AML-193 (cell line): ENCODE data around the gene ADRA2B.
"Not testable (repeated sequence)": the region's sequence is repeated elsewhere in the genome, so short reads cannot be mapped to it uniquely, and the experiment has no call there.

Experiments
- DNase-seq, 2 experiments: peaks; one replicate each; lab custom pipeline; 2025; lab: John Stamatoyannopoulos, UW

Gene ADRA2B

GRCh38 chr2:96150007-96150640 is 33.8 kb upstream of the ADRA2B start:
- no peak for DNase-seq

GRCh38 chr2:96148410-96149217 is 32.2 kb upstream of the ADRA2B start:
- DNase-seq, result no peak

DNA sequence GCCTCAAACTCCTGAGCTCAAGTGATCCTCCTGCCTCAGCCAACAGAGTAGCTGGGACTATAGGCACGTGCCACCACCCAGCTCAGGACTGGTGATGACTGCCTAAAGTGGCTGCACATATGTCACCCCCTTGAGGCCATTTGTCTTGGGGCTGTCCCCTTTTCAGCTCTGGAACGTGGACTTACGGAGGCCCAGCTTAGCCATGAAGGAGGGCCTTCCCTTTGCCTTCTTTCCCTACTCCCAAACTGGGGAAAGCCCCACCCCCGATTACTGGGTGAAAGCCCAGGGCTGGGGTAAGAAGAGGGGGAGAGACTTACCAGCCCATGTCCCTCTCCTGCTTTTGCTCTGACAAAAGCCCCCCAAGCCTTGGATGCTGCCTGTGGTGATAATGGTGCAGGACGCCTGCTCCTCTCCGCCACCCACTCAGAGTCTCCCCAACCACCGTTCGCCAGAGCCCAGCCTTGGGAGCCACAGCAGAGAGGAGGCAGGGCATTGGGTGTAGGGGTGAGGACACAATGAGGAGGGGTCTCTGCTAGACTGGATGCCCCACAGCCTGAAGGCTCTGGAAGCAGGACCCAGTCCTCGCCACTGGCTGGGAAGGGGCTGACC is 31.3 kb upstream of the ADRA2B start:
- no peak for DNase-seq

GRCh38 chr2:96146881-96147592 is 30.7 kb upstream of the ADRA2B start:
- DNase-seq, result no peak

DNA sequence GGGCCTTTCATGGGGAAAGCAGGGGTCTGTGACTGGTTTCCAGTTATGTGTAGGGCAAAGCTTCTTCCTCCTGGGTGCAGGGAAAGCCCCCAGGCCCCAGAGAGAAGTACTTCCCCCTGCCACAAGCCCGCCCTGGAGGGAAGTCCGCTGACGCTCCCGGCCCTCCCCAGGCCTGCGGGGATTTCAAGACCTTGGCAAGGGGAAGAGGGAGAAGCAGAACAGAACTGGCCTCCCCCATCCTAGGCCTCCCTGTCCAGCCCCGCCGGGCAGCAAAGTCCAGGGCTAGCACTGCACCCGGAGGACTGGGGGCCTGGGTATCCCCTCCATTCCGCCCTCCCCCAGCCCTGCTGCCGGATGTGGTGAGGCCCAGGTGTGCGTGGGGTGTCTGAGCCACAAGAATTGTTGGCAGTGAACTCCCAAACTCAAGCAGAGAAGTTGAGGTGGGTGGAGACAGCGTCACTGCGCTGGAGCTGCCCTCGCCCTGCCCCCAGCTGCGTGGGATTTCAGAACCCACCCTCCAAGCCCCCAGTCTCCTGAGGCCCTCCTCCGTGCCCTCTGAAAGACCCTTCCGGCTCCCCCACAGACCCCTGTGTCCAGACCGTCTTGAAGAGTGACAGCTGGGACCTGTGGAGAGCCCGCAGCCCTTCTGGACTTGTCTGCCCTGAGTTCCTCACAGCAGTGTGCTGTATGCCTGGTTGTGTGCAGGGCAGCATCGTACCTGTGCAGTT is 29.9 kb upstream of the ADRA2B start:
- DNase-seq, result peak; percentile 64 to 68

DNA sequence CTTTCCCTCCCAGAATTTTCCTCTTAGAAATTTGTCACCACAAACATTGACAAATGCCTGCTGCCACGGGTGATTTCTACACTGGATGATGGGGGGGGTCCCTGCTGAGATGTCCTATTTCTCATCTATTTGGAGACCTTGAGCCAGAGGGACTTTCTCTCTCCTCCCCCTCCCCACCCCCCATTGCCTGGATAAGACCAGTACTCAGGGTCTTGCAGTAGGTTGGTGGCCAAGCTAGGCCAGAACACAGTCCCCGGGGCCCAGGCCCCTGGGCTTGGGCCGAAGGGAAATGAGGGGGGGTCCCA is 29.4 kb upstream of the ADRA2B start:
- DNase-seq, result no peak

DNA sequence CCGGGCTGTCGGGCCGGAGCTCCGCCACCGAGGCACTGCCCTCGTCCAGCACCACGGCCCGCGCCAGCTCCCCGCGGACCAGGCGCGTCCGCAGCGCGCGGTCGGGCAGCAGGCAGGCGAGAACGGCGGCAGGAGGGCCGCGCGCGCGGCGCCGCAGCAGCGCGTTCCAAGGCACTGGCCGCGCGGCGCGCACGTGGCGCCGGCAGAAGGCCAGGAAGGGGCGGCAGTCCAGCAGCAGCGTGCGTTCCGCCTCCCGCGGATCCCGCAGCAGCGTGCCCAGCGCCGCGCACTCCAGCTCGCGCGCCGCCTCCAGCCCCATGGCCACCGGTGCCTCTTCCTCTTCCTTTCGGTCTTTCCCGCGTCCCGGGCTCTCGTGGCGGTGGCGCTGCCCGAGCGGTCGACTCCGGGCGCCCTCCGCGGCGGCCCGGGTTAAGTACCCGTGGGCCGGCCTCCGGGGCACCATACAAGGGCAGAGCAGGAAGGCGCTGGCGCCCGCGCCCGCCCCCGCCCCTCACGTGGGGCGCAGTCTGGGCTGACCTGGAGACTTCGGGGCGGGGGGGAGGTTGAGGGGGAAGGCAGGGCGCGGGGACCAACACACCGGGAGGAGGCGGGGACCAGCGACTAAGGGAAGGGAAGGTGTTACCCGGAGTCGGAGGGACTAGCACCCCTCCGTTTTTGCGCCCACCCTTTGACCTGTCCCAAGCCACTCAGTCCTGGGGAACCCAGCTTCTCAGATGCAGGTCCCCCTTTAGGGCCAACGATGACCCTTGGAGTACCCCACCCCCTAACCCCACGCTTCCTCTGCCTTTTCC is 28.9 kb upstream of the ADRA2B start, which contains the start of gene DUSP2:
TSS of gene DUSP2 (minus strand) at position 405 of the 812 bp plus-strand sequence. CDS start at position 319, 86 bp downstream.
- peak; percentile 77 to 81 for DNase-seq

- DNase-seq, result no peak
Observed at GRCh38 chr2:96144481-96145035, 28.2 kb upstream of the ADRA2B start.

- DNase-seq, result peak in 1 of 2 experiments; percentile 13
Observed at GRCh38 chr2:96143848-96144480, 27.6 kb upstream of the ADRA2B start.

DNA sequence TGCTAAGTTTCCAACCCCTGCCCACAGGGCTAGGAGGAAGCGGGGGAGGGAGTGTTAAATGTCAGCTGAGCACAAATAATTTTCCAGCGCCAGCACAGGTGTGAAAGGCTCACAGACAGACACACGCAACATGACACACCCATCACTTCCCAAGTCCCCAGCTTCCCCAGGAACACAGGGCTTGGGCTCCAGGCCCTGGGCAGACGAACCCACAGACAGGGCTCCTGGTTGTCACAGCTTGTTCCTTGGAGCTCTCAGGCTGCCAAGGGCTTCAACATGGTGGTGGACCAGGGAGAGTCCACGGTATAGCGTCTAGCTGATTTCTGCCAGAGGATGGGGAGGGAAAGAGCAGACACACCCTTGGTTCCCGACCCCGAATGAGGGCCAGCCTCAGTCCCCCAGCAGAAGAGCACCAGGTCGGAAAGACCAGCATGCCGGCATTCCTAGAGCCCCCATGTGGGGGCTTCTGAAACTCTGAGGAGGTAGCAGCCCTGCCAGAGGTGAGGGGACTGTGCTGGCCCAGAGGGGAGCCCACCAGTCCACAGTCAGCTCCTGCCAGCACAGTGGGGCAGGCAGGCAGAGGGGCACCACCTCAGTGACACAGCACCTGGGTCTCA is 27.0 kb upstream of the ADRA2B start:
- no peak for DNase-seq

DNA sequence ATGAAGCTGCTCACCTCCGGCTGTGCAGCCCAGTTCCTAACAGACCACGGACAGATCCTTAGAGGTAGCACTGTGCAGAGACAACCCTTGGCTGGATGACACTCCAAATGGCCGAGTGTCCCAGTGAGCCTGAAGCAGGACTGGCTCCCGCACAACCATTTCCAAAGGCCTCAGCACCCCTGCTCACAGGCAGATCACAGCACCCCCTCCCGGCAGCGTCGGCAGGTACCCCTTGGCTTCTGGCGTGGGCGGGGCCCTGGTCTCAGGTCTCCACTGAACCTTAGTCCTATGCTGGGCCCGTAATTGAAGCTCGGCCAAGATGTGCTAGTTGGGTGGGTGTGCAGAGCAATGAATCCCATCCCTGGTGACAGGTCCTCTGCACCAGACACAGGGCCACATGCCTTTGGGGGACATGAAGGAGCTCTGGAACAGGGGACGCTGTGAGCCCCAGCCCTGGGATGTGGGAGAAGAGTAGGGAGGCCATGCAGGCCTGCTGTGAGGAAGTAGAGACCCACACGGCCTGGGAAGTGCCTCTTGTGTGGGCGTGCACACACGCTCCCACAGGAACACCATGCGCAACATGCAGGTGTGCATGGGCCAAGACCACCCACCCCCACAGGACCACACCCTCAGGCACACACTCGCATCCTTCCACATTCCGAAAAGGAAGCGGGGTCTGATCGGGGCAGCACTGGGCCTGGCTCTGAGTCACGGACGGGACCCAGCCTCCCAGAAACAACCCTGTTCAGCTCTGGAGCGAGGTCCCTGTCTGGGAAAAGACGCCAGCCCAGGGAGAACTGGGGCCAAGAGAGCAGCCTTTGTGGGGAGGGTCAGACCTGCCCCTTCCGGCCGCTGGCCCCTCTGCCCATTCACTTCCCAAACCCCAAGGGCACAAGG is 26.1 kb upstream of the ADRA2B start:
- no peak for DNase-seq

- not testable (repeated sequence) for DNase-seq
Observed at GRCh38 chr2:96141624-96141967, 25.2 kb upstream of the ADRA2B start.

DNA sequence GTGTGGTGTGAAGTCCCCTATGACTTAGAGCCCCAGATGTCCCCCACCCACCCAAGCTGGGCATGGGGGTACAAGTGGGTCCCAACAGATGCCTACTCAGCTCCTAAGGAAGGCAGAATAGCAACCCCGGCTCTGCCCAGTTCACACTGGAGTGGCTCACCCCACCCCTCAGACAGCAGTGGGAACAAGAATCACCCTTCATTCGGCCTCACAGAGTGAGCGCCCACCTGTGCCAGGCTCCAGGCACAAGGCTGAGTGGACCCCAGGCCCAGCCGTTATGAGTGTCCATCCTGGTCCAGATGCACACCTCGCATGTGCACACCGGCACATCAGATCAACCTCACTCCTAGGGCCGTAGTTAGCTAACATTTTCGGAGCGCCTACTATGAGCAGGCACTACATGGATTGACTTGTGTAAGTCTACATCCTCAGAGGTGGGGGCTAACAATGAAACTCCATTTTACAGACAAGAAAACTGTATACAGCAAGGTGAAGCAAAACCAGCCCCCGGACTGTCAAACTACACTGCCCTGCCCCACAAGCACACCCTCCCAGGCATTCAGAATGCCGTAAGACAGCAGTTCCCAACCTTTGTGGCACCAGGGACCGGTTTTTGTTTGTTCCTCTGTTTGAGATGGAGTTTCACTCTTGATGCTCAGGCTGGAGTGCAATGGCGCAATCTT is 24.7 kb upstream of the ADRA2B start:
- DNase-seq, result no peak

DNA sequence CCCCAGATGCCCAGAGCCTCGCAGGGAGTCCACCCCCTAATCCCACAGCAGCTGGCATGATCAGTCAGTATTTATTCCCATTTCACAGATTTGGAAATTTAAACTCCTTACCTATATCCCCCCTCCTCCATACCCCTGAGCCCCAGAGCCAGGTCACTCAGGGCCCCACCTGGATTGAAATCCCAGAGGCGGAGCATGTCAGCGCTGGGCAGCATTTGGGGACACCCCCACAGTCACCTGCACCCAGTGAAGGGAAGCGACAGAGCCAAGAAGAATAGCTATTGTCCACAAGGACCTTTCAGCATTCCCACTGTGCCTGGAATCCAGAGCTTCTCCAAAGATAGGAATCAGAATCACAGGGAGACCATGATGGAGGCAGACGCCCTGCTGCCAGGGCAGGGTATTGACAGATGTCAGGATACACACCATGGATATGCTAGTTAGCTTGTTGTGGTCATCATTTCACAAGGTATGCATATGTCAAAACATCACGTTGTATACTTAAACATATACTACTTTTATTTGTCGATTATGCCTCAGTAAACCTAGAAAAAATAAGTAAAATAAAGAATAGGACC is 22.9 kb upstream of the ADRA2B start:
- no peak for DNase-seq

DNA sequence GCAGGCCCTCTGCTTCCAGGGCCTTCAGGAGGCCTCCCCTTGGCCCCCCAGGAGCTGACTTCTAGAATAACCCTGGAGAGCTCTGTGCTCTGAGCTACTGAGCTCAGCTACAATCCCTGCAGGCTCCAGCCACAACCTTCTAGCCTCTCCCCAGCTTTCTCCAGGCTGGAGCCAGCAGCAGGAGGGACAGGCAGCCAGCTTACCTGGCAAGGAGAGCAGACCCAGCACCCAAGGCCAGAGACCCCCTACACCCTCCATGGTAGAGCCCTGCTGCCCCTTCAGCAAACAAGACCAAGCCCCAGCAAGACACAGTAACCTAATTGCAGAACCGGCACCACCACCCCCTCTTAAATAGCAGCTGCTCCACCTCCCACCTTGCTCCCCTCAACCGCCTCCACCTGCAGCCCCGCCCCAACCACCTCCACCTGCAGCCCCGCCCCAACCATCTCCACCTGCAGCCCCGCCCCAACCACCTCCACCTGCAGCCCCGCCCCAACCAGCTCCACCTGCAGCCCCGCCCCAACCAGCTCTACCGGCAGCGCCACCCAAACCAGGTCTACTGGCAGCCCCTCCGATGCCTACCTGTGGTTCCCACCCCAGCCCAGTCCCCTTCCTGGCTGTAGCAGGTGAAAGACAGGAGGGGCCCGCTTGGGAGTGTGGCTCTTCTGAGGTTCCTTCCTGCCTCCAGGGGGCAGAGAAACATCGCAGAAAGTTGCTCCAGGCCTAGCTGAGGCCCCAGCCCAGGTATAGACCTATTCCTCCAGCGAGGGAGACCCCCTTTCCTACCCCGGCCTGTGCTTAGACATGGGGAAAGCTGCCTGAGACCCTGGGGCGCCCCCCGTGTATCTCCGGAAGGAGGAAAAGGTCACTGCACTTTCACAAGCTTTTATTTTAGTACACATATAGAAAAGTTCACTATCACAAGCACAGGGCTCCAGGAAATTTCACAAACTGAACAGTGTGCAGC is 22.1 kb upstream of the ADRA2B start, which contains the start of gene ASTL:
TSS of gene ASTL (minus strand) at position 324 of the 967 bp plus-strand sequence. CDS start at position 258, 66 bp downstream.
- DNase-seq, result peak; percentile 17 to 51
